ENCODE measurements around the gene IARS1.
A peak's percentile ranks its signal among the peaks of the same experiment; 100 is the strongest.

Gene IARS1

DNA sequence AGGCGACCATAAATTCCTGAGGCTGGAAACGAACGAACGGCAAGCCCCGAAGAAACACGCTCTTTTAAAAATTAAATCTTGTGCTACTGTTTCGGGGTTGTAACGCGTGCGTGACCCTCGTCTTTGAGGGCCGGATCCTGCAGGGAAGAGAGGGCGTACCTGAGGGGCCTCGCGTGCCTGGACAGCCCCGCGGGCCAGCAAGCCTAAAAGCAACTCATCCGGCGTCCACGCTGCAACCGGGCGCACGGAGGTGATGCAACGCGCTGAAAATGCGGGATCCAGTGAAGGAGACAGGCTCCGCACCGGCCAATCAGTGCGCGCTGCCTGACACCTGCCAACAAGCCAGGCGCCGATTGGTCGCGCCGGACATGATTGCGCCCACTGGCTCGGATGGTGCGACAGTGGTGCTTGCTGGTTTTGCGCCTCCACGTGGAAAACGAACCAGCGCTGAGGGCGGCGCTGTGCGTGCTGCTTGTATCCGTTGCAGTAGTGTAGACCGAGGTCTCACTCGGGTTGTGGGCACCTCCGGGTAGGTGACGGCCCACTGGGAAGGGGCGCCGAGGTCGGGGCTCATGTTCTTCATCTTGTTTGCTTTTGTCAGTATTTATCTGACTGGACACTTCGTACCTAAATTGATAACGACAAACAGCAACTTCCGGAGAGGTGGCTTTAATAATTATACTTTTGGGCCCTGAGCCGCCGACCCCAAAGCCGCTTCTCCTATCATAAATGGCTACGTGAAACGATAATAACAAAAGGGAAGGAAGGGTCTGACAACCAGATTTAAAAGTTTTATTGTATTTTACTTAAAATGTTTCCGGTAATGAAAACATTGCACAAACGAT lies at the start of gene IARS1:
IARS1 (minus strand) TSS at position 246 of the 845 bp plus-strand sequence. CDS start 4,278 bp downstream, outside the sequence.
- Histone ChIP-seq H2AFZ (ENCODE audit: low read depth, low read length, severe bottlenecking) (peak within 1 kb of the TSS; percentile 75), H4K20me1 (ENCODE audit: low read depth, low read length) (peaks cover 16% of the 10 kb centered on the region; the same call in 1 of the 2 replicates), H3K79me2 (ENCODE audit: insufficient read depth, low read length) (peaks cover 48% of the 10 kb centered on the region), H3K27ac (ENCODE audit: low read depth, low read length) (peak within 1 kb of the TSS; percentile 85), H3K36me3 (ENCODE audit: low read length) (peaks cover 41% of the 10 kb centered on the region), H3K27me3 (ENCODE audit: low read length) (no peaks in the 10 kb centered on the region), H3K4me3 (ENCODE audit: insufficient read depth, low read length, poor library complexity, severe bottlenecking) (peak within 1 kb of the TSS; percentile 94), H3K9me3 (ENCODE audit: insufficient read depth, low read length) (no peaks in the 10 kb centered on the region), H3K9me2 (replicated peaks; ENCODE audit: insufficient read depth, low read length) (no peaks in the 10 kb centered on the region), H3F3A (ENCODE audit: insufficient read depth) (peaks cover 46% of the 10 kb centered on the region), H3K9ac (ENCODE audit: low read length) (peak within 1 kb of the TSS; percentile 80), H3K4me2 (ENCODE audit: low read depth, low read length, poor library complexity, severe bottlenecking) (peak within 1 kb of the TSS; percentile 82)
- TF ChIP-seq, protein P1, sequence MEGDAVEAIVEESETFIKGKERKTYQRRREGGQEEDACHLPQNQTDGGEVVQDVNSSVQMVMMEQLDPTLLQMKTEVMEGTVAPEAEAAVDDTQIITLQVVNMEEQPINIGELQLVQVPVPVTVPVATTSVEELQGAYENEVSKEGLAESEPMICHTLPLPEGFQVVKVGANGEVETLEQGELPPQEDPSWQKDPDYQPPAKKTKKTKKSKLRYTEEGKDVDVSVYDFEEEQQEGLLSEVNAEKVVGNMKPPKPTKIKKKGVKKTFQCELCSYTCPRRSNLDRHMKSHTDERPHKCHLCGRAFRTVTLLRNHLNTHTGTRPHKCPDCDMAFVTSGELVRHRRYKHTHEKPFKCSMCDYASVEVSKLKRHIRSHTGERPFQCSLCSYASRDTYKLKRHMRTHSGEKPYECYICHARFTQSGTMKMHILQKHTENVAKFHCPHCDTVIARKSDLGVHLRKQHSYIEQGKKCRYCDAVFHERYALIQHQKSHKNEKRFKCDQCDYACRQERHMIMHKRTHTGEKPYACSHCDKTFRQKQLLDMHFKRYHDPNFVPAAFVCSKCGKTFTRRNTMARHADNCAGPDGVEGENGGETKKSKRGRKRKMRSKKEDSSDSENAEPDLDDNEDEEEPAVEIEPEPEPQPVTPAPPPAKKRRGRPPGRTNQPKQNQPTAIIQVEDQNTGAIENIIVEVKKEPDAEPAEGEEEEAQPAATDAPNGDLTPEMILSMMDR (IDR thresholded peaks at IDR 0.05; ENCODE audit: insufficient read depth, low read length, poor library complexity, severe bottlenecking): peak; percentile 13
- TF ChIP-seq EZH2phosphoT487 (conservative IDR thresholded peaks at IDR 0.05; ENCODE audit: low read length): no peak

DNA sequence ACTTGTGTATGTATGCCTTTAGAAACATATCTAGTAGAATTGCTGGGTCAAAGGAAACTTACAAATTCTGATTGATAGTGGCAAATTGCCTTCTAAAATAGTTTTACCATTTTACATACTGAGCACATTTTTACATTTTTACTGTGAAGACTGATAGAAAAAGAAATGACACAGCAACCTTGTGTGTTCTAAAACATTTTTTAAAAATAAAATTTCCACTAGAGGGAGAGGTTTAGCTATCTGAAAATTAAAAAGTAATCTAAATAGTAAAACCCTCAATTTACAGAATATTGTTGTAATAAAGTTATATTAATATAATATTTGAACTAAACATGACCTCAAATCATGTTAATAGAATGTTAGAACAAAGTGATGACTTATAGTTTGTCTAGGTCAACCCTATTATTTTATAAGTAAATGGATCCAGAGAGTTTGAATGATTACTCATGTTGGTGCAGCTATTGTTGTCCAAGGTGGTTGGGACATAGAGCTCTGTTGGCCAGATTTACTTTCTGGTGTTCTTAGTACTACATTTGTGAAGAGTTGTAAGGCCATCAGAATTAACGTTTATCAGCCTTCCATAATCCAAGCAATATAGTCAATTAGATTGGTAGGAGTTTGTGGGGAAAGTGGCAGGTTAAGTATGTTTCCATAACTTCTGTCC lies 49.5 kb upstream of the IARS1 start:
- H3K4me2 ChIP-seq (ENCODE audit: low read depth, low read length, poor library complexity, severe bottlenecking): no peak overlapping the region
- no peak for TF ChIP-seq EZH2phosphoT487 (conservative IDR thresholded peaks at IDR 0.05; ENCODE audit: low read length)
- TF ChIP-seq, protein P1 (IDR thresholded peaks at IDR 0.05; ENCODE audit: insufficient read depth, low read length, poor library complexity, severe bottlenecking): no peak
- H3K9me2 ChIP-seq (replicated peaks; ENCODE audit: insufficient read depth, low read length): no peaks in the 10 kb centered on the region
- peaks cover 36% of the 10 kb centered on the region for H3K36me3 ChIP-seq (ENCODE audit: low read length)
- H3F3A ChIP-seq (ENCODE audit: insufficient read depth): no peaks in the 10 kb centered on the region
- H3K79me2 ChIP-seq (ENCODE audit: insufficient read depth, low read length): no peaks in the 10 kb centered on the region
- no peak overlapping the region for H2AFZ ChIP-seq (ENCODE audit: low read depth, low read length, severe bottlenecking)
- H3K27me3 ChIP-seq (ENCODE audit: low read length): no peaks in the 10 kb centered on the region
- no peak overlapping the region for H3K9ac ChIP-seq (ENCODE audit: low read length)
- 0 out of 2 replicates have a peak, but pooled peaks cover 4% of the 10 kb centered on the region for H3K9me3 ChIP-seq (ENCODE audit: insufficient read depth, low read length)
- no peak overlapping the region for H3K27ac ChIP-seq (ENCODE audit: low read depth, low read length)
- H3K4me3 ChIP-seq (ENCODE audit: insufficient read depth, low read length, poor library complexity, severe bottlenecking): no peak overlapping the region
- no peaks in the 10 kb centered on the region for H4K20me1 ChIP-seq (ENCODE audit: low read depth, low read length)

DNA sequence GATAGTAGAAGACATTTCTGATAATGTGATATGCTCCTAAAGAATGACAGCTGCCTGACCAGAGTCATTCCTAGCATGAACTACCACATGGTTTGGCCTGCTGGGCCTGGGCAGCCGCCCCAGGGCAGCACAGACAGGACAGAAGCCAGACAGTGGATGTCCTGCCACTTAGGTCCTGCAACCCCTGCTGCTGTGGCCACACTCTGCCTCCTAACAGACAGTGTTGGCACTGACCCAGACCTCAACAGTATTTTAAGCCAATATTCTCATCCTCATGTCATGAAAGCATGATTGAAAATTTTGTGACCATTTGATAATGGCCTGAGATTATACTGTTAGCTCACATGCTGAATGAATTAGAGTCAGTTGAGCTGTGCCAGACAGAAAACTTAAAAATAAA lies 48.1 kb upstream of the IARS1 start:
- no peak overlapping the region for H2AFZ ChIP-seq (ENCODE audit: low read depth, low read length, severe bottlenecking)

More for the DNA sequence above, 48.1 kb upstream of the IARS1 start:
- Histone ChIP-seq H4K20me1 (ENCODE audit: low read depth, low read length) (no peaks in the 10 kb centered on the region), H3K79me2 (ENCODE audit: insufficient read depth, low read length) (no peaks in the 10 kb centered on the region), H3K36me3 (ENCODE audit: low read length) (peaks cover 40% of the 10 kb centered on the region), H3K27me3 (ENCODE audit: low read length) (no peaks in the 10 kb centered on the region), H3K9me2 (replicated peaks; ENCODE audit: insufficient read depth, low read length) (no peaks in the 10 kb centered on the region), H3F3A (ENCODE audit: insufficient read depth) (no peaks in the 10 kb centered on the region), H3K27ac (ENCODE audit: low read depth, low read length) (no peak overlapping the region), H3K9me3 (ENCODE audit: insufficient read depth, low read length) (0 out of 2 replicates have a peak, but pooled peaks cover 4% of the 10 kb centered on the region), H3K4me2 (ENCODE audit: low read depth, low read length, poor library complexity, severe bottlenecking) (no peak overlapping the region), H3K4me3 (ENCODE audit: insufficient read depth, low read length, poor library complexity, severe bottlenecking) (no peak overlapping the region), H3K9ac (ENCODE audit: low read length) (no peak overlapping the region)
- TF ChIP-seq, protein P1 (IDR thresholded peaks at IDR 0.05; ENCODE audit: insufficient read depth, low read length, poor library complexity, severe bottlenecking): no peak
- TF ChIP-seq EZH2phosphoT487 (conservative IDR thresholded peaks at IDR 0.05; ENCODE audit: low read length): no peak

Measured in SU-DHL-6 (cell line).